GM12878 (cell line): ENCODE results near the gene RUFY4. TPM values are rescaled to one million over a fixed set of nuclear protein-coding genes. Genes with fewer than 3 reads are reported as not detected.

ENCODE experiments used
- ATAC-seq: fragments of 200-7000 bp; cut with Tn5 transposase; 3 replicates; pipeline ENCODE4 v1.9.1; 2020; ENCODE audit warnings: mild to moderate bottlenecking, moderate library complexity
- BruUV-seq: library from RNA; stranded (reverse); fragments of 400-500 nt; replicated peaks from 2 replicates; lab custom pipeline; 2021; lab: Mats Ljungman, UMichigan
- CTCF ChIA-PET: fragments of 300-600 bp; sonication (Branson Sonifier 250); formaldehyde crosslinking; extraction: SDS; loops from one replicate; lab custom pipeline; 2021; ENCODE audit warnings: inconsistent platforms; lab: Yijun Ruan, JAX
- POLR2A ChIA-PET: fragments of 350-600 bp; formaldehyde crosslinking; extraction: SDS; loops from one replicate; lab custom pipeline; 2021; ENCODE audit warnings: inconsistent platforms; lab: Charles Lee
- RAD21 ChIA-PET: fragments of 300-600 bp; sonication (Branson Sonifier 250); formaldehyde crosslinking; loops from one replicate; lab custom pipeline; 2023; ENCODE audit warnings: antibody characterized with exemption; ENCODE audit not compliant: unreplicated experiment; lab: Charles Lee
- SMC1A ChIA-PET: fragments of 300-600 bp; sonication (Branson Sonifier 250); formaldehyde crosslinking; loops from one replicate; lab custom pipeline; 2023; ENCODE audit not compliant: unreplicated experiment, uncharacterized antibody; lab: Charles Lee
- DNase-seq: peaks from one replicate; pipeline ENCODE4 v3.0.0-alpha.2; 2011; ENCODE audit warnings: low read depth, low spot score
- FAIRE-seq: peaks from 3 replicates; lab custom pipeline; 2011; peaks lifted over from hg19 to GRCh38; lab: Jason Lieb, UNC
- H2AFZ ChIP-seq: 2 replicates; pipeline ENCODE4 v1.6.0; 2011; ENCODE audit warnings: low read depth, low read length, control low read depth; ENCODE audit not compliant: control insufficient read depth
- H3K27ac ChIP-seq: 2 replicates; pipeline ENCODE4 v1.5.1; 2011; ENCODE audit warnings: control low read depth; ENCODE audit not compliant: control insufficient read depth, insufficient read depth
- H3K27me3 ChIP-seq, 2 experiments: replicated peaks in 1 of 2; 2 replicates each; pipeline versions ENCODE4 v1.6.0 to v1.6.1; 2011; ENCODE audit warnings: low read length in 1 of 2; ENCODE audit not compliant: control insufficient read depth in 2 of 2, insufficient read depth in 2 of 2
- H3K36me3 ChIP-seq, 2 experiments: 2 replicates each; pipeline ENCODE4 v1.5.1; 2011; ENCODE audit warnings: low read length in 1 of 2; ENCODE audit not compliant: control insufficient read depth in 2 of 2, insufficient read depth in 2 of 2
- H3K4me1 ChIP-seq: 2 replicates; pipeline ENCODE4 v1.6.1; 2011; ENCODE audit warnings: mild to moderate bottlenecking, low read length, moderate library complexity, mixed read lengths; ENCODE audit not compliant: control insufficient read depth, insufficient read depth
- H3K4me2 ChIP-seq: 2 replicates; pipeline ENCODE4 v1.6.0; 2011; ENCODE audit warnings: control low read depth; ENCODE audit not compliant: control insufficient read depth, insufficient read depth
- H3K4me3 ChIP-seq: fragments of 200-600 bp; sonication (generic); 2 replicates; pipeline ENCODE4 v1.5.1; 2016
- H3K79me2 ChIP-seq: 2 replicates; pipeline ENCODE4 v1.6.0; 2011; ENCODE audit warnings: low read length; ENCODE audit not compliant: control insufficient read depth, insufficient read depth
- H3K9ac ChIP-seq: 2 replicates; pipeline ENCODE4 v1.8.0; 2011; ENCODE audit warnings: low read length, control low read depth, mixed read lengths; ENCODE audit not compliant: control insufficient read depth, insufficient read depth
- H3K9me3 ChIP-seq: replicated peaks from 3 replicates; pipeline ENCODE4 v1.5.1; 2011; ENCODE audit warnings: mild to moderate bottlenecking, low read length; ENCODE audit not compliant: control insufficient read depth, insufficient read depth
- H4K20me1 ChIP-seq: 2 replicates; pipeline ENCODE4 v1.6.0; 2011; ENCODE audit not compliant: control insufficient read depth, insufficient read depth
- BCL11A ChIP-seq: IDR thresholded peaks from 2 replicates; pipeline ENCODE4 v1.6.1; 2011; ENCODE audit warnings: low read depth, low read length
- CBX3 ChIP-seq: fragments of 200-600 bp; sonication (generic); IDR thresholded peaks from 2 replicates; pipeline ENCODE4 v1.6.1; 2016; ENCODE audit warnings: low read depth, borderline replicate concordance
- FOXK2 ChIP-seq: fragments of 450-650 bp; IDR thresholded peaks from 2 replicates; pipeline ENCODE4 v1.6.1; 2017; ENCODE audit warnings: mild to moderate bottlenecking, moderate library complexity
- FOXM1 ChIP-seq: IDR thresholded peaks from 2 replicates; pipeline ENCODE4 v1.6.1; 2012; ENCODE audit warnings: low read depth, mild to moderate bottlenecking, inconsistent platforms, low read length, moderate library complexity
- JUNB ChIP-seq: IDR thresholded peaks from 2 replicates; pipeline ENCODE4 v1.6.1; 2016; ENCODE audit warnings: antibody characterized with exemption, mild to moderate bottlenecking
- MTA2 ChIP-seq: fragments of 450-650 bp; IDR thresholded peaks from 2 replicates; pipeline ENCODE4 v1.6.1; 2016; ENCODE audit warnings: low read depth, mild to moderate bottlenecking, moderate library complexity
- MYB ChIP-seq: fragments of 150-350 bp; IDR thresholded peaks from 2 replicates; pipeline ENCODE4 v1.6.1; 2014; ENCODE audit warnings: mild to moderate bottlenecking, low read depth, low read length, borderline replicate concordance
- NFIC ChIP-seq: IDR thresholded peaks from 2 replicates; pipeline ENCODE4 v1.6.1; 2012; ENCODE audit warnings: low read depth, mild to moderate bottlenecking, inconsistent platforms, low read length, moderate library complexity
- PRDM15 ChIP-seq: fragments of 450-650 bp; formaldehyde crosslinking; IDR thresholded peaks from 2 replicates; pipeline ENCODE4 v1.4.0; 2020; ENCODE audit warnings: mild to moderate bottlenecking, moderate library complexity
- RELA ChIP-seq: fragments of 450-650 bp; IDR thresholded peaks from 2 replicates; pipeline ENCODE4 v1.8.0; 2014; ENCODE audit warnings: borderline replicate concordance; ENCODE audit not compliant: partially characterized antibody
- SP1 ChIP-seq: IDR thresholded peaks from one replicate; pipeline ENCODE4 v1.6.1; 2011; ENCODE audit warnings: low read depth, low read length
- SUPT20H ChIP-seq: IDR thresholded peaks from 2 replicates; pipeline ENCODE4 v1.6.1; 2011; ENCODE audit warnings: low read depth, mild to moderate bottlenecking, low read length, moderate library complexity, borderline replicate concordance; ENCODE audit not compliant: control insufficient read depth
- TCF3 ChIP-seq: IDR thresholded peaks from 2 replicates; pipeline ENCODE4 v1.6.1; 2012; ENCODE audit warnings: low read depth, mild to moderate bottlenecking, low read length, borderline replicate concordance; ENCODE audit not compliant: insufficient read depth
- USF1 ChIP-seq: IDR thresholded peaks from 2 replicates; pipeline ENCODE4 v1.6.1; 2011; ENCODE audit warnings: borderline replicate concordance, low read depth, mild to moderate bottlenecking, moderate library complexity, mixed read lengths, low read length; ENCODE audit not compliant: insufficient read depth; ENCODE audit errors: extremely low read length
- WGBS: methylation state at CpG from one replicate; pipeline ENCODE4 v1.1.6; 2016; ENCODE audit warnings: low lambda C conversion rate; ENCODE audit not compliant: insufficient replicate concordance, insufficient coverage; ENCODE audit errors: missing lambda C conversion rate; 5-methylcytosine and 5-hydroxymethylcytosine counted together
- in situ Hi-C: fragments of 300-500 bp; cut with MboI; formaldehyde crosslinking; loops from 9 replicates; pipeline ENCODE4 v1.14.3; 2018; ENCODE audit warnings: mixed read lengths
- intact Hi-C: fragments of 100-400 bp; cut with micrococcal nuclease; formaldehyde crosslinking; loops from one replicate; pipeline ENCODE4 v1.14.2; 2022; ENCODE audit not compliant: unreplicated experiment
- polyA plus RNA-seq, 11 experiments: library from polyadenylated mRNA; depleted of rRNA in 4 of 11; unstranded in 6 of 11; stranded (reverse) in 5 of 11; fragments of >200 nt; fragmentation: Nextera tagmentation in 4 of 11; fragmentation: Illumina TruSeq in 1 of 11; extraction: Ambion mirVana in 4 of 11; extraction: Trizol in 1 of 11; gene quantifications; 1 replicate in 1 of 11; 2 replicates in 10 of 11; pipeline versions ENCODE4 v1.2.1 to v1.2.3, GENCODE V29; 2011 to 2016; ENCODE audit warnings: inconsistent platforms in 2 of 11, missing spikeins in 2 of 11, low read depth in 1 of 11
- total RNA-seq, 4 experiments: library from RNA; depleted of rRNA in 3 of 4; stranded (reverse); fragments of >200 nt in 3 of 4; fragmentation: Illumina TruSeq in 1 of 4; extraction: Trizol in 1 of 4; gene quantifications; 2 replicates each; pipeline versions ENCODE4 v1.2.1 to v1.2.3, GENCODE V29; 2013 to 2021
- TF ChIP-seq, protein P1 (sequence below): IDR thresholded peaks from 2 replicates; pipeline ENCODE4 v1.6.1; 2012; ENCODE audit warnings: improper control_type of control experiment, low read depth, low read length; ENCODE audit not compliant: insufficient replicate concordance

RUFY4 gene
- total and polyA plus RNA-seq, 10 of the 15 experiments (the other 5 are each of a cell fraction or from before 2014, with no cell fraction given), result 0.05 to 2.7 (median 0.90) TPM

DNA sequence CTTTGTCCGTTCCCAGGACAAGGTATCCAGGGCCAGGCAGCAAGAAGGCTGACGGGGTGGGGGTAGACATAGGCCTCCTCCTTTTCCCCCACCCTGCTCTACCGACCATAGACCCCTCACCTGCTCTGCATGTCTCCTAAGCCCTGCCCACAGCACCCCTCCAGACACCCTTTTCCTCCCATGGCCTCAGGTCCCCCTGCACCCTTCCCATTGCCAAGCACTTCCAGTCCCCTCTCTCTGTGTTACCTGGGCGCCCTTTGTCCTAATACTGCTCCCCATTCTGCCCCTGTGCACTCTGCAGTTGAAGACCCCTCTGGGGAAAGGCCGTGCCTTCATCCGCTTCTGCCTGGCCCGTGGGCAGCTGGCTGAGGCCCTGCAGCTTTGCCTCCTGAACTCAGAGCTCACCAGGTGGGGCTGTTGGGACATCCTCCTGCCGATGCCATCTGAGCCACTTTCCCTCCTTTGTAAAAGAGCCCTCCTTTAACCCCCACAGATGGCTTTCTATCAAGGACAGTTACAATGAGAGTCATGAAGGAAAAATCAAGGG, 3.5 kb downstream of the RUFY4 start:
- no peak overlapping the region for H3K9ac ChIP-seq
- H4K20me1 ChIP-seq, result no peaks in the 10 kb centered on the region
- H3K79me2 ChIP-seq, result no peaks in the 10 kb centered on the region
- ChIA-PET SMC1A (interaction anchor here (1.0 kb wide), 1 partner anchor 26 kb away, joined by 3 read pairs; no protein-coding TSS in a partner anchor), CTCF (interaction anchor here (0.7 to 1.4 kb wide), 3 partner anchors 8 to 369 kb away, joined by 3 to 4 read pairs (median 4); no protein-coding TSS in a partner anchor), RAD21 (no interaction called here), POLR2A (no interaction called here)
- WGBS, result 42% methylated on average over 8 of the region's 8 CpGs
- FAIRE-seq (no peak), DNase-seq (no peak), ATAC-seq (no peak)
- no TSS peak for BruUV-seq
- no peak overlapping the region for H3K4me3 ChIP-seq
- H3K36me3 ChIP-seq, result no peaks in the 10 kb centered on the region
- no peak overlapping the region for H2AFZ ChIP-seq
- H3K4me1 ChIP-seq, result peaks cover 10% of the 10 kb centered on the region
- no peak overlapping the region for H3K27ac ChIP-seq
- H3K9me3 ChIP-seq, result no peaks in the 10 kb centered on the region
- H3K27me3 ChIP-seq, result no peaks in the 10 kb centered on the region
- in situ Hi-C loops, result no loop called here
- intact Hi-C loops, result loop anchor here (5.0 kb wide), 1 partner anchor 95 kb away; the partner anchor contains the start of gene CXCR1
- H3K4me2 ChIP-seq, result no peak overlapping the region
- TF ChIP-seq BCL11A (no peak), CBX3 (no peak), TCF3 (no peak), MTA2 (no peak), SP1 (no peak), MYB (no peak), PRDM15 (CRISPR knock-in tag) (no peak), JUNB (no peak), RELA (no peak), SUPT20H (no peak), USF1 (no peak), FOXK2 (no peak), FOXM1 (no peak), NFIC (no peak)
- TF ChIP-seq, protein P1, sequence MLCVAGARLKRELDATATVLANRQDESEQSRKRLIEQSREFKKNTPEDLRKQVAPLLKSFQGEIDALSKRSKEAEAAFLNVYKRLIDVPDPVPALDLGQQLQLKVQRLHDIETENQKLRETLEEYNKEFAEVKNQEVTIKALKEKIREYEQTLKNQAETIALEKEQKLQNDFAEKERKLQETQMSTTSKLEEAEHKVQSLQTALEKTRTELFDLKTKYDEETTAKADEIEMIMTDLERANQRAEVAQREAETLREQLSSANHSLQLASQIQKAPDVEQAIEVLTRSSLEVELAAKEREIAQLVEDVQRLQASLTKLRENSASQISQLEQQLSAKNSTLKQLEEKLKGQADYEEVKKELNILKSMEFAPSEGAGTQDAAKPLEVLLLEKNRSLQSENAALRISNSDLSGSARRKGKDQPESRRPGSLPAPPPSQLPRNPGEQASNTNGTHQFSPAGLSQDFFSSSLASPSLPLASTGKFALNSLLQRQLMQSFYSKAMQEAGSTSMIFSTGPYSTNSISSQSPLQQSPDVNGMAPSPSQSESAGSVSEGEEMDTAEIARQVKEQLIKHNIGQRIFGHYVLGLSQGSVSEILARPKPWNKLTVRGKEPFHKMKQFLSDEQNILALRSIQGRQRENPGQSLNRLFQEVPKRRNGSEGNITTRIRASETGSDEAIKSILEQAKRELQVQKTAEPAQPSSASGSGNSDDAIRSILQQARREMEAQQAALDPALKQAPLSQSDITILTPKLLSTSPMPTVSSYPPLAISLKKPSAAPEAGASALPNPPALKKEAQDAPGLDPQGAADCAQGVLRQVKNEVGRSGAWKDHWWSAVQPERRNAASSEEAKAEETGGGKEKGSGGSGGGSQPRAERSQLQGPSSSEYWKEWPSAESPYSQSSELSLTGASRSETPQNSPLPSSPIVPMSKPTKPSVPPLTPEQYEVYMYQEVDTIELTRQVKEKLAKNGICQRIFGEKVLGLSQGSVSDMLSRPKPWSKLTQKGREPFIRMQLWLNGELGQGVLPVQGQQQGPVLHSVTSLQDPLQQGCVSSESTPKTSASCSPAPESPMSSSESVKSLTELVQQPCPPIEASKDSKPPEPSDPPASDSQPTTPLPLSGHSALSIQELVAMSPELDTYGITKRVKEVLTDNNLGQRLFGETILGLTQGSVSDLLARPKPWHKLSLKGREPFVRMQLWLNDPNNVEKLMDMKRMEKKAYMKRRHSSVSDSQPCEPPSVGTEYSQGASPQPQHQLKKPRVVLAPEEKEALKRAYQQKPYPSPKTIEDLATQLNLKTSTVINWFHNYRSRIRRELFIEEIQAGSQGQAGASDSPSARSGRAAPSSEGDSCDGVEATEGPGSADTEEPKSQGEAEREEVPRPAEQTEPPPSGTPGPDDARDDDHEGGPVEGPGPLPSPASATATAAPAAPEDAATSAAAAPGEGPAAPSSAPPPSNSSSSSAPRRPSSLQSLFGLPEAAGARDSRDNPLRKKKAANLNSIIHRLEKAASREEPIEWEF, result no peak
